HEK293 (cell line): ENCODE data around the gene MNT.

Experiments used
- CTCF ChIP-seq: fragments of 450-650 bp; formaldehyde crosslinking; IDR thresholded peaks from 2 replicates; pipeline ENCODE4 v1.5.1; 2016; ENCODE audit warnings: missing biosample characterization, missing genetic modification characterization
- INSM2 ChIP-seq: fragments of 450-650 bp; formaldehyde crosslinking; IDR thresholded peaks from 2 replicates; pipeline ENCODE4 v1.5.1; 2016; ENCODE audit warnings: missing biosample characterization, missing genetic modification characterization
- KLF1 ChIP-seq: fragments of 450-650 bp; formaldehyde crosslinking; IDR thresholded peaks from 2 replicates; pipeline ENCODE4 v1.5.1; 2016; ENCODE audit warnings: missing biosample characterization, missing genetic modification characterization
- KLF8 ChIP-seq: fragments of 450-650 bp; formaldehyde crosslinking; IDR thresholded peaks from 2 replicates; pipeline ENCODE4 v1.5.1; 2016; ENCODE audit warnings: missing biosample characterization, missing genetic modification characterization
- SETDB1 ChIP-seq: IDR thresholded peaks from one replicate; pipeline ENCODE4 v1.6.1; 2017; ENCODE audit warnings: mild to moderate bottlenecking, low read length, moderate library complexity, mixed read lengths; ENCODE audit not compliant: insufficient read length
- TRIM28 ChIP-seq: IDR thresholded peaks from 2 replicates; pipeline ENCODE4 v1.6.1; 2011; ENCODE audit warnings: low read length, control low read depth, borderline replicate concordance
- ZBTB11 ChIP-seq: fragments of 450-650 bp; formaldehyde crosslinking; conservative IDR thresholded peaks from 2 replicates; pipeline ENCODE4 v1.5.1; 2016; ENCODE audit warnings: low read depth, missing biosample characterization, missing genetic modification characterization
- ZBTB17 ChIP-seq: fragments of 450-650 bp; formaldehyde crosslinking; IDR thresholded peaks from 2 replicates; pipeline ENCODE4 v1.5.1; 2016; ENCODE audit warnings: missing biosample characterization, missing genetic modification characterization
- ZBTB48 ChIP-seq: fragments of 450-650 bp; formaldehyde crosslinking; IDR thresholded peaks from 2 replicates; pipeline ENCODE4 v1.5.1; 2016; ENCODE audit warnings: missing biosample characterization, missing genetic modification characterization
- ZBTB6 ChIP-seq: fragments of 450-650 bp; formaldehyde crosslinking; IDR thresholded peaks from 2 replicates; pipeline ENCODE4 v1.5.1; 2017; ENCODE audit warnings: missing biosample characterization, missing genetic modification characterization
- ZBTB7A ChIP-seq: fragments of 450-650 bp; formaldehyde crosslinking; IDR thresholded peaks from 2 replicates; pipeline ENCODE4 v1.5.1; 2016; ENCODE audit warnings: low read depth, missing biosample characterization, missing genetic modification characterization
- ZNF112 ChIP-seq: fragments of 450-650 bp; formaldehyde crosslinking; IDR thresholded peaks from 2 replicates; pipeline ENCODE4 v1.5.0; 2017; ENCODE audit warnings: missing biosample characterization, missing genetic modification characterization
- ZNF148 ChIP-seq: fragments of 450-650 bp; formaldehyde crosslinking; IDR thresholded peaks from 2 replicates; pipeline ENCODE4 v1.5.0; 2017; ENCODE audit warnings: missing biosample characterization, missing genetic modification characterization, borderline replicate concordance
- ZNF16 ChIP-seq: fragments of 450-650 bp; formaldehyde crosslinking; IDR thresholded peaks from 2 replicates; pipeline ENCODE4 v1.5.1; 2016; ENCODE audit warnings: low read depth, missing biosample characterization, missing genetic modification characterization
- ZNF169 ChIP-seq: fragments of 450-650 bp; formaldehyde crosslinking; IDR thresholded peaks from 2 replicates; pipeline ENCODE4 v1.5.1; 2016; ENCODE audit warnings: missing biosample characterization, missing genetic modification characterization
- ZNF174 ChIP-seq: fragments of 450-650 bp; formaldehyde crosslinking; IDR thresholded peaks from 2 replicates; pipeline ENCODE4 v1.5.0; 2017; ENCODE audit warnings: missing biosample characterization, mild to moderate bottlenecking, missing genetic modification characterization
- ZNF175 ChIP-seq: fragments of 450-650 bp; formaldehyde crosslinking; IDR thresholded peaks from 2 replicates; pipeline ENCODE4 v1.5.1; 2016; ENCODE audit warnings: missing biosample characterization, missing genetic modification characterization
- ZNF223 ChIP-seq: fragments of 450-650 bp; formaldehyde crosslinking; IDR thresholded peaks from 2 replicates; pipeline ENCODE4 v1.5.1; 2016; ENCODE audit warnings: missing biosample characterization, missing genetic modification characterization
- ZNF23 ChIP-seq: fragments of 450-650 bp; formaldehyde crosslinking; IDR thresholded peaks from 2 replicates; pipeline ENCODE4 v1.5.1; 2016; ENCODE audit warnings: missing biosample characterization, missing genetic modification characterization, borderline replicate concordance
- ZNF302 ChIP-seq: fragments of 450-650 bp; formaldehyde crosslinking; IDR thresholded peaks from 2 replicates; pipeline ENCODE4 v1.5.1; 2016; ENCODE audit warnings: missing biosample characterization, missing genetic modification characterization, low read depth
- ZNF335 ChIP-seq: fragments of 450-650 bp; formaldehyde crosslinking; conservative IDR thresholded peaks from 2 replicates; pipeline ENCODE4 v1.5.1; 2016; ENCODE audit warnings: missing biosample characterization, missing genetic modification characterization
- ZNF426 ChIP-seq: fragments of 450-650 bp; formaldehyde crosslinking; IDR thresholded peaks from 2 replicates; pipeline ENCODE4 v1.5.1; 2017; ENCODE audit warnings: missing biosample characterization, missing genetic modification characterization, mild to moderate bottlenecking, inconsistent platforms, moderate library complexity
- ZNF548 ChIP-seq: fragments of 450-650 bp; formaldehyde crosslinking; IDR thresholded peaks from 2 replicates; pipeline ENCODE4 v1.5.1; 2016; ENCODE audit warnings: missing biosample characterization, missing genetic modification characterization
- ZNF561 ChIP-seq: fragments of 450-650 bp; IDR thresholded peaks from 2 replicates; pipeline ENCODE4 v1.5.1; 2018; ENCODE audit warnings: missing biosample characterization, missing genetic modification characterization, borderline replicate concordance
- ZNF654 ChIP-seq: fragments of 450-650 bp; formaldehyde crosslinking; IDR thresholded peaks from 2 replicates; pipeline ENCODE4 v1.5.1; 2016; ENCODE audit warnings: low read depth, missing biosample characterization, missing genetic modification characterization
- ZNF677 ChIP-seq: fragments of 450-650 bp; IDR thresholded peaks from 2 replicates; pipeline ENCODE4 v1.5.0; 2018; ENCODE audit warnings: missing biosample characterization, mild to moderate bottlenecking, missing genetic modification characterization, moderate library complexity
- ZNF837 ChIP-seq: fragments of 450-650 bp; formaldehyde crosslinking; IDR thresholded peaks from 2 replicates; pipeline ENCODE4 v1.5.1; 2016; ENCODE audit warnings: missing biosample characterization, missing genetic modification characterization
- ZSCAN18 ChIP-seq: fragments of 450-650 bp; formaldehyde crosslinking; IDR thresholded peaks from 2 replicates; pipeline ENCODE4 v1.5.1; 2016; ENCODE audit warnings: missing biosample characterization, missing genetic modification characterization
- ZSCAN30 ChIP-seq: fragments of 450-650 bp; IDR thresholded peaks from 2 replicates; pipeline ENCODE4 v1.5.1; 2018; ENCODE audit warnings: missing biosample characterization, mild to moderate bottlenecking, missing genetic modification characterization, moderate library complexity

Gene MNT

DNA sequence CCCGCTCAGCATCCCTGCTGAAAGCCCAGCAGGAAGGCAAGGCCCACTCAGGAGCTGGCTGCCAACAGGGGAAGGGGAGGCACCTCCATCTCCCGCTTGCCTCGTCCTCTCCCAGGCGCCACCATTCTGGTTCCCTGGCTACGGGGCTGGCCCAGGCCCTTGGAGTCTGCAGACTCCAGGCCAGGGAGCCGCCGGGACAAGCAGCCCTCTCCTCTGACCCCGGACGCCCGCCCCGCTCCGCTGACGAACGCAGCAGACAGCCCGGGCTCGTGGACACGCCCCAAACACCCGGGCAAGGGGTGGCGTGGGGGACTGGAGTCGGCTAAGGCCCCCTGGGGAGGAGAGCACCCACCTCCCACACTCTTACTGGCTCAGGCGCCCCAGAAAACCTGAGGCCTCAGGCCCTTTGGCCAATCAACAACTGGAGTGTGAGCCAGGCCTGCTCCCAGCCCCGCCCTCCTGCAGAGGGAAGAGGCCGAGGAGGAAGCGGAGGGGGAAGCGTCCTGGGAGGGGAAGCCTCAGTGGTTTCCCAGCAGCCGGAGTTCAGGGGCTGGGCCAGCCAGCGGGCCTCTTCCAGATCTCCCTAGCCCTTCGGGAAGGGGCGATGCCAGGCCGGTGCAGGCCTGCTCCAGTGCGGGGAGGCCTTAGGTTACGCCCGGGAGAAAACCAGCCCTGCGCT is 4.2 kb downstream of the MNT start (continued):
- peak; percentile 49; the same call in 1 of the 2 replicates for TF ChIP-seq ZNF561 (tag by site-specific recombination)
- TF ChIP-seq ZBTB17 (tag by site-specific recombination): 0 out of 2 replicates have a peak, but pooled peaks have one; percentile 59
- TF ChIP-seq ZNF169 (tag by site-specific recombination): no peak
- no peak for TF ChIP-seq SETDB1
- TF ChIP-seq ZNF837 (tag by site-specific recombination): no peak
- no peak for TF ChIP-seq ZSCAN30 (tag by site-specific recombination)
- no peak for TF ChIP-seq ZNF16 (tag by site-specific recombination)
- TF ChIP-seq TRIM28: 0 out of 2 replicates have a peak, but pooled peaks have one; percentile 61
- peak; percentile 90 for TF ChIP-seq ZBTB6 (tag by site-specific recombination)
- peak; percentile 44; the same call in 1 of the 2 replicates for TF ChIP-seq ZBTB48
- no peak for TF ChIP-seq ZNF223 (tag by site-specific recombination)
- no peak for TF ChIP-seq ZNF148 (tag by site-specific recombination)
- no peak for TF ChIP-seq CTCF (tag by site-specific recombination)
- TF ChIP-seq ZSCAN18: no peak
- peak; percentile 76 for TF ChIP-seq KLF1 (tag by site-specific recombination)
- peak; percentile 63 for TF ChIP-seq ZNF335
- TF ChIP-seq KLF8 (tag by site-specific recombination): peak; percentile 88
- no peak for TF ChIP-seq ZNF112 (tag by site-specific recombination)
- TF ChIP-seq ZNF302 (tag by site-specific recombination): no peak
- no peak for TF ChIP-seq ZNF548 (tag by site-specific recombination)
- TF ChIP-seq ZNF175: no peak
- no peak for TF ChIP-seq ZNF23 (tag by site-specific recombination)
- TF ChIP-seq ZBTB7A (tag by site-specific recombination): no peak
- no peak for TF ChIP-seq ZNF654 (tag by site-specific recombination)
- TF ChIP-seq ZNF174 (tag by site-specific recombination): no peak
- no peak for TF ChIP-seq ZNF426 (tag by site-specific recombination)
- no peak; the same call in 1 of the 2 replicates for TF ChIP-seq ZBTB11 (tag by site-specific recombination)
- TF ChIP-seq ZNF677: no peak
- TF ChIP-seq INSM2 (tag by site-specific recombination): no peak
